HG02885 (cell line): ENCODE data around the gene TMEM176A.
"Not testable (repeated sequence)": the region's sequence is repeated elsewhere in the genome, so short reads cannot be mapped to it uniquely, and the experiment has no call there.

Source experiments
- ATAC-seq: cut with Tn5 transposase; IDR thresholded peaks from one replicate; pipeline ENCODE4 v1.9.1; 2021; ENCODE audit warnings: mild to moderate bottlenecking; ENCODE audit not compliant: unreplicated experiment, poor library complexity

Gene TMEM176A

GRCh38 chr7:150807616-150808438 lies 7.3 kb downstream of the TMEM176A start:
- not testable (repeated sequence) for ATAC-seq

GRCh38 chr7:150814328-150815001 lies 13.9 kb downstream of the TMEM176A start:
- no peak for ATAC-seq

- no peak for ATAC-seq
These were observed 18.4 kb downstream of the TMEM176A start for GRCh38 chr7:150818971-150819370.

- ATAC-seq = no peak
These were observed 19.6 kb downstream of the TMEM176A start for GRCh38 chr7:150820148-150820547.

- ATAC-seq = no peak
These were observed 20.1 kb downstream of the TMEM176A start for GRCh38 chr7:150820578-150821198.

GRCh38 chr7:150823043-150823442 lies 22.5 kb downstream of the TMEM176A start:
- no peak for ATAC-seq

- ATAC-seq = no peak
These were observed 23.0 kb downstream of the TMEM176A start for GRCh38 chr7:150823484-150824126.

GRCh38 chr7:150824379-150825177 lies 24.0 kb downstream of the TMEM176A start:
- no peak for ATAC-seq

- no peak for ATAC-seq
These were observed 25.7 kb downstream of the TMEM176A start for GRCh38 chr7:150826061-150826849.

DNA sequence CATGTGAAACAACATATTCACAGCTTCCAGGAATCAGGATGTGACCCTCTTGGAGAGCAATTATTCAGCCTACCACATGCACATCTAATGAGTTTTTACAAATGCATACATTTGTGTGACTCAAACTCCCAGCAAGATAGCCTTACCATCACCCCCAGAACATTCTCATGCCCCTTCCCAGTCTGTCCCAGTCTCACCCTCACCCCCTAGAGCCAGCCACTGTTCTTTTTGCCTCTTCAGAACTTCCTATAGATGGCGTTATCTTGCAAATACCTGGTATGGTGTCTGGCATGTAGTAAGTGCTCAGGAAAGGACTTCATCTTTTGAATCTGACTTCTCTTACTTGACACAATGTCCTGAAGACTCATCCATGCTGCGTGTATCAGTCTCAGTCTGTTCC lies 27.8 kb downstream of the TMEM176A start:
- ATAC-seq = no peak

GRCh38 chr7:150829426-150829825 lies 28.9 kb downstream of the TMEM176A start:
- ATAC-seq = no peak

- no peak for ATAC-seq
These were observed 30.4 kb downstream of the TMEM176A start for GRCh38 chr7:150830937-150831336.

GRCh38 chr7:150831851-150832250 lies 31.3 kb downstream of the TMEM176A start:
- no peak for ATAC-seq

GRCh38 chr7:150835019-150835418 lies 34.5 kb downstream of the TMEM176A start:
- ATAC-seq = no peak

GRCh38 chr7:150835702-150836280 lies 35.2 kb downstream of the TMEM176A start:
- ATAC-seq = no peak

DNA sequence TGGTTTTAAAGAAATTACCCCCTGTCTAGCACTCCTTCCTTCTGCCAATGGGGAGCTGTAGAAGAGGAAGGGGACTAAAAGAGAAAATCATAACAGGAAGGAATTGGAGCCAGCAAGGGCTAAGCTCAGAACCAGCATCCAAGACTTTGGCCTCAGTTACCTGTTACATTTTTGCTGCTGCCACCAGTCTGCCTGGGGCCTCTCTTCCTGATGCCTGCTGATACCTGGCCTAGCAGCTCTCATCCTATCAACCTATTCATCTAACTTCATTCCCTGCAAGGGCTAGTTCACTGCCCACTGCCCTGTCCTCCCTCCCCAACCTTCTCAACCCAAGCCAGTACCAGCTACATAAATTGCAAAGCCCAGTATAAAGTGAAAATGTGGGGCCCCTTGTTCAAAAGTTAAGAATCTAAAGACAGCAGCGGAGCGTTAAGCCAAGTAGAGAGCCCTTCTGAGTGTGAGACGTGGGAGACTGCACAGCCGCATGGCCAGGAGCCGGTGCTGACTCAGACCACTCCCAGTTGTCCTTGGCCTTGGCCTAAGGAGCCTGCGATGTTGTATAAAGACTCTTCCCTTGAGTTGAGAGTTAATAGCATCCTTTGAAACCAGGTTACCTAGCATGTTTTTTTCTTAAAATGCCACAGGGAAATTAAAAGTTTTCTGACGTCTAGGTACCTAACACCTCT lies 38.5 kb downstream of the TMEM176A start:
- no peak for ATAC-seq

DNA sequence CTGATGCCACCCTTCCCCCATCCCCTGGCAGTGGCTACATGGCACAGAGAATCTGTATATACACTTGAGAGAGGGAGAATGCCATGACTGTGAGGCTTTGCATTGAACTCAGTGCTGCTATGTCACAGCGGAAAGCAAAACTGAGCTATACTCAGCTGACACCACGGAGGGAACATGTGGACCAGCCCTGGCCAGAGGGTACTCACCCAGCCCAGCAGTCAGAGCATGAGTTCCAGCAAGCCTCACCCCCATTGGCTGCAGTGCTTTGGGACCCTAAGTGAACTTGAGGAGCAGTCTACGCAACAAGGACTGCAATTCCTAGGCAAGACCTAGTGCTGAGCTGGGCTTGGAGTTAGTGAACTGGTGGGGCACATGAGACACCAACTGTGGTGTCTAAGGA lies 41.4 kb downstream of the TMEM176A start:
- no peak for ATAC-seq

GRCh38 chr7:150842716-150843115 lies 42.1 kb downstream of the TMEM176A start:
- ATAC-seq = no peak
